Uterus (tissue), 4 donors: ENCODE measurements around the gene MADD. TPM values are rescaled to one million over a fixed set of nuclear protein-coding genes. Genes with fewer than 3 reads are reported as not detected.

Source experiments
- DNase-seq, 2 donors: peaks; one replicate each; pipeline ENCODE4 v3.0.0-alpha.2; 2019 to 2020
- H3K27ac ChIP-seq, 2 donors: fragments of 200-600 bp; sonication (generic); 1 replicate in 1 of 2; 2 replicates in 1 of 2; pipeline ENCODE4 v1.5.1; 2016 to 2018
- H3K27me3 ChIP-seq, 2 donors: fragments of 200-600 bp; sonication (generic); one replicate each; pipeline ENCODE4 v1.5.1; 2018 to 2019; ENCODE audit warnings: control low read depth in 1 of 2
- H3K36me3 ChIP-seq, 2 donors: fragments of 200-600 bp; sonication (generic); one replicate each; pipeline ENCODE4 v1.5.1; 2019; ENCODE audit warnings: control low read depth in 1 of 2
- H3K4me1 ChIP-seq, 2 donors: fragments of 200-600 bp; sonication (generic); one replicate each; pipeline ENCODE4 v1.5.1; 2018 to 2019; ENCODE audit warnings: control low read depth in 1 of 2
- H3K4me3 ChIP-seq, 2 donors: fragments of 200-600 bp; sonication (generic); 1 replicate in 1 of 2; 2 replicates in 1 of 2; pipeline ENCODE4 v1.5.1; 2018 to 2019; ENCODE audit warnings: mild to moderate bottlenecking in 1 of 2
- H3K9me3 ChIP-seq, 2 donors: fragments of 200-600 bp; sonication (generic); one replicate each; pipeline ENCODE4 v1.5.1; 2019; ENCODE audit warnings: control low read depth in 1 of 2
- CTCF ChIP-seq, 4 experiments: fragments of 200-600 bp in 2 of 4; fragments of 450-650 bp in 2 of 4; sonication (generic) in 2 of 4; IDR thresholded peaks; one replicate each; pipeline ENCODE4 v1.5.1; 2016 to 2019; ENCODE audit warnings: antibody characterized with exemption in 4 of 4, mild to moderate bottlenecking in 2 of 4, moderate library complexity in 1 of 4
- POLR2A ChIP-seq, 2 donors: fragments of 450-650 bp; IDR thresholded peaks; one replicate each; pipeline ENCODE4 v1.6.1; 2016; ENCODE audit warnings: antibody characterized with exemption in 2 of 2, mild to moderate bottlenecking in 1 of 2, moderate library complexity in 1 of 2
- intact Hi-C: fragments of 100-400 bp; cut with DNase I; formaldehyde crosslinking; loops from one replicate; pipeline ENCODE4 v1.15.1; 2023; ENCODE audit warnings: low total_unique reads
- total RNA-seq, 4 donors: library from RNA; depleted of rRNA in 3 of 4; stranded (reverse); fragments of >200 nt in 3 of 4; gene quantifications; one replicate each; pipeline versions ENCODE4 v1.1.0 to v1.2.4, GENCODE V29; 2014 to 2023
- donor health status: DM: yes; HTN: yes; CAD: no.

MADD gene
- total RNA-seq, 4 donors from 2014 or later: 26.8 to 234 (median 47.2) TPM

- Histone ChIP-seq H3K27ac (peak overlapping the region; percentile 66 to 80), H3K36me3 (no peaks in the 10 kb centered on the region), H3K4me1 (no peaks in the 10 kb centered on the region), H3K9me3 (no peaks in the 10 kb centered on the region), H3K27me3 (no peaks in the 10 kb centered on the region), H3K4me3 (peak overlapping the region; percentile 17 to 51)
- intact Hi-C loops: no loop called here
- no peak for TF ChIP-seq CTCF (IDR thresholded peaks at IDR 0.05)
- no peak for TF ChIP-seq POLR2A (IDR thresholded peaks at IDR 0.05)
- no peak for DNase-seq
Measured at GRCh38 chr11:47353978-47354774, 84.2 kb downstream of the MADD start.

- H3K4me3 ChIP-seq: peak overlapping the region; percentile 17 to 51
- TF ChIP-seq POLR2A (IDR thresholded peaks at IDR 0.05): no peak
- no peak for TF ChIP-seq CTCF (IDR thresholded peaks at IDR 0.05)
- no peaks in the 10 kb centered on the region for H3K27me3 ChIP-seq
- H3K27ac ChIP-seq: peak overlapping the region; percentile 66 to 80
- intact Hi-C loops: no loop called here
- H3K4me1 ChIP-seq: no peaks in the 10 kb centered on the region
- no peaks in the 10 kb centered on the region for H3K36me3 ChIP-seq
- no peaks in the 10 kb centered on the region for H3K9me3 ChIP-seq
- DNase-seq: peak in 1 of 2 donors; percentile 17
Measured at GRCh38 chr11:47354913-47355282, 85.0 kb downstream of the MADD start.

- no peaks in the 10 kb centered on the region for H3K27me3 ChIP-seq
- DNase-seq: peak; percentile 92 to 93
- intact Hi-C loops: no loop called here
- TF ChIP-seq CTCF (IDR thresholded peaks at IDR 0.05) (peak; percentile 94 to 98 (median 96)), POLR2A (IDR thresholded peaks at IDR 0.05) (peak in 1 of 2 donors; percentile 42)
- peak overlapping the region; percentile 66 to 80 for H3K27ac ChIP-seq
- H3K4me1 ChIP-seq: no peaks in the 10 kb centered on the region
- H3K9me3 ChIP-seq: no peaks in the 10 kb centered on the region
- H3K4me3 ChIP-seq: peak overlapping the region; percentile 17 to 51
- no peaks in the 10 kb centered on the region for H3K36me3 ChIP-seq
Measured at GRCh38 chr11:47355283-47356128, 85.6 kb downstream of the MADD start.

- DNase-seq: peak in 1 of 2 donors; percentile 11
- intact Hi-C loops: no loop called here
Measured at GRCh38 chr11:47356129-47356997, 86.4 kb downstream of the MADD start.

More at GRCh38 chr11:47356129-47356997, 86.4 kb downstream of the MADD start:
- no peak for TF ChIP-seq CTCF (IDR thresholded peaks at IDR 0.05)
- TF ChIP-seq POLR2A (IDR thresholded peaks at IDR 0.05): no peak
- Histone ChIP-seq H3K4me3 (no peak overlapping the region), H3K4me1 (no peaks in the 10 kb centered on the region), H3K36me3 (no peaks in the 10 kb centered on the region), H3K27me3 (no peaks in the 10 kb centered on the region), H3K9me3 (no peaks in the 10 kb centered on the region), H3K27ac (no peak overlapping the region)
